ENCODE measurements around the gene LIMD2.

LIMD2 gene

GRCh38 chr17:63679214-63679613 lies 20.7 kb downstream of the LIMD2 start:
- DNase-seq = no peak

DNA sequence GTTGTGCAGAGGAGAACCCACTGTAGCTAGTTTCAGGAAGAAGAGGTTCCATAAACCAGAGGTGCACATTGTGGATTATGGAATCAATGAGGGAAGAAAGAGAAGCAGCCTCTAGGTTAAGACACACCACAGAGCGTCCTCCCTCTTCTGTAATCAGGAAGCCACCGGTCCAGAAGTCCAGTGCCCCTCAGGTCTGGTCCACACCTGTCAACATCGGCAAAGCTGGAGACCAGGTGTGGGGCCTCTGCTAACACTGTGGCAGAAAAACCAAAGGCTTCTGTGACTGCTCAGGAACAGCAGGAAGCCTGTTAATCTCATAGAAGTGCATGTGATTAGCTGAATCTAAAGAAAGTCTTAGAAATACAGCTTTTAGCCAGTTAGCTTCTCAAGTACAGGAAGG lies 23.3 kb downstream of the LIMD2 start:
- no peak for DNase-seq

- no peak for DNase-seq
Observed at GRCh38 chr17:63675607-63676546, 24.0 kb downstream of the LIMD2 start.

DNA sequence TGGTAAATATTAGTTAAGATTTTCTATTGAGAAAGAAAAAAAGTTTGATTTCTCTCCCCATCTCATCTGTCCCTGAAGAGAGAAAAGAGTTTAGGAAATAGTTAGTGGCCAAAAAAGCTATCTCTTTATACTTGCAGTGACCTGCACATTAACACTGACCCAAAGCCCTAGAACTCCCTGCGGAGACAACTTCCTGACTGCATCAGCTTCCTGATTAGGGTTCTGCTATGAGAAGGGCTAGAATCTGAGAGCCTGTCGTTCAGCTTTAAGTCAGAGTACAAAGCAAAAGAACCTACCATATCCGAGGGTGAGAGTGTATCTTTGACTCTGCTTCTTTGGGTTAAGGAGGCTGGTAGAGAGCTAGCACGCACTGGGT lies 24.7 kb downstream of the LIMD2 start:
- no peak for DNase-seq

DNA sequence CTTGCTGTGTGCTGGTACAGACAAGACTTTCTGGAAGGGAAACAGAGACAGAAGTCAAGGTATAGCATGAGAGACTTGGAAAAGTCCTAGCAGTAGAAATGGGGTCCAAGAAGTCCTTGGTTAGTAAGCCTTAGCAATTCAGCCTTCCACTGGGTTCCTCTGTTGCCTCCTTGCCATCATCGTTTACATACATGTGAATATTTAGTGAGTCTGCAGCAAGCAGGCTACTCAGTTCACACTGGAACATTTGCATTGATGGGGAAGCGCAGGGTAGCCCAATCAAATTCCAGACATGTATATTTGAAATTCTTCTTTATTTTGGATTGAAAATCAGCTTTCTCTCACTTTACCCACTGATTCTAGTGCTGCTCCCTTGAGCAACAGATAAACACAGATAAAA lies 27.1 kb downstream of the LIMD2 start:
- no peak for DNase-seq

GRCh38 chr17:63665527-63666214 lies 34.3 kb downstream of the LIMD2 start:
- peak in 1 of 2 donors; percentile 38 for DNase-seq

DNA sequence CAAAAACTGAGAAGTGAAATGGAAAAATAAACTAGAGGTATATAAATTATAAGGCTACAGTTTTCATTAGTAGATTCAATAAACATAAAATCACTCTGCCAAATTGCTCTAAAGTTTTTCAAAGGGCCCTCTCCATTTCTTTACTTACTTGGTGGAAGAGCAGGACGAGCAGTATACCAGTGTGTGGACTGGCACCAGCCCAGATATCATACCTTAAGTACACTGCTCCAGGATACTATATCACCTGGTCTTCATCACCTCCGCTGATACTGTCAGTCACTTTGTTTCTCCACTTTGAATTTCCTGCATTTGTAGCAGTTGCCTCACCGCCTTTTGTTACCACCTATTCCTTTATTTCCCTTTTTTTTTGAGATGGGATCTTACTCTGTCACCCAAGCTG lies 40.1 kb downstream of the LIMD2 start:
- no peak for DNase-seq

DNA sequence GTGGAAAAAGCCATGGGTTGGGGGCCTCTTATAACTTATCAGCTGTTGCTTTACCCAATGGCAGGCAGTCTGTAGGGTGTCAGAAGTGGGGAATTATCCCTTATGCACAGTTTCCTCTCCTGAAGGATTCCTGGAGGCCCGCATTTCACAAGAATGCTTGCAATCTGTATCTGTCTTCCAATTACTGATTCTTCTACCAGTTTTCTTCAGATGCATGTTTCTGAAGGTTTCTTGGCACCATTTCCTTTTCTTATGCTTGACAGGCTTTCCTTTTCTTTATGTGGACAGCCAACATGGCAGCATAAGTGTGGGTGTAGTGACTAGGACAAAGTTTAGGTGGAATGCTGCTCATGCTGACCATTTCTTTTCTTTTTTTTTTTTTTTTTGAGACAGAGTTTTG lies 41.6 kb downstream of the LIMD2 start:
- DNase-seq = no peak

DNA sequence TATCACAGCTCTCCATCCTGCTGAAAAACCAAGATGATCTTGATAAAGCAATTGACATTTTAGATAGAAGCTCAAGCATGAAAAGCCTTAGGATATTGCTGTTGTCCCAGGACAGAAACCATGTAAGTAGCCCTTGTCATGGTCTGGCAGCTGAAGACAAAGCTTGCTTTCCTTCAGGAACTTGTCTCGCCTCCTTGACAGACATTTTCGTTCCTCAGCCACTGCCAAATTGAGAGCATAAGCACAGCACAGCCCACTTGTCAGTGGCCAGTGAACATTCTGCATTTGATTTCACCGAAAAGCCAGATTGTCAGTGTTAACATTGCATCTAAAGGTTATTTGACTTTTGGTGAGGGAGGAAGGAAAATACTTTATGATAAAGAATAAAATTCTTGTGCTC lies 42.1 kb downstream of the LIMD2 start:
- DNase-seq = no peak

DNA sequence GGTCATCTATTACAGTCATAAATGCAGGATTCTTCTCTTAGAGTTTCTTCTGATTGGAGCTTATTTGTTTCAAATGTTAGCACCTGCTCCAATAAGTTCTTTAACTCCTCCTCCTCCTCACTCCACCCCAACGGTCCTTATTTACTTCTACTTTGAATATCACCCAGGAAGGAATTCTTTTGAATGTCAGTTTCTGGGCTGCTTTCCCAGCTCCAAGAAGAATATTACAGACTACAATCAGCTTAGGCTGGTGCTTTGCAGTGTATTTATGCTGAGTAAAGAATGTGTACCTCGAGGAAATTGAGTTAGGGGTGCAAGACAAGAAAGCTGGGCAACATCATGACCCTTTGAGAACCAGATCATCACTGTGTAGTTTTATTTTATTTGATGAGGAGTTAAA lies 46.9 kb downstream of the LIMD2 start:
- DNase-seq = no peak

GRCh38 chr17:63652106-63652505 lies 47.8 kb downstream of the LIMD2 start:
- no peak for DNase-seq

DNA sequence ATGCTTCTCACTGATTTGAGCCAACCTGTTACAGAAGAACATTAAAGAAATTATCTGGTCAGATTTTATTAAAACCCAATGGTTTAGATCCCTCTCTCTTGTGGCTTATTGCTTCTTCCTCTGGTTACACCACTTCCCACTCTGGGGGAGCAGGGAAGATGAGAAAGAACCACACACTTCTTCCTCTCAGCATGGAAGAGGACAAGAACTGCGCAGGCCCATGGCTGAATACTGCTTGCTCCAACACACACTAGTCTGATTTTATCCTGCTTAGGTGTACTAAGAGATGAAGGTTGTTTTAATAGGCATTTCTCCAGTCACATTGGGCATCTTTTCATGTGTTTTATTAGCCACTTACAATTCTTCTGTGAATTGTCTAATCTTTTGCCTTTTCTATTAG lies 50.1 kb downstream of the LIMD2 start:
- DNase-seq = no peak

- no peak for DNase-seq
Observed at GRCh38 chr17:63647936-63648335, 52.0 kb downstream of the LIMD2 start.

DNA sequence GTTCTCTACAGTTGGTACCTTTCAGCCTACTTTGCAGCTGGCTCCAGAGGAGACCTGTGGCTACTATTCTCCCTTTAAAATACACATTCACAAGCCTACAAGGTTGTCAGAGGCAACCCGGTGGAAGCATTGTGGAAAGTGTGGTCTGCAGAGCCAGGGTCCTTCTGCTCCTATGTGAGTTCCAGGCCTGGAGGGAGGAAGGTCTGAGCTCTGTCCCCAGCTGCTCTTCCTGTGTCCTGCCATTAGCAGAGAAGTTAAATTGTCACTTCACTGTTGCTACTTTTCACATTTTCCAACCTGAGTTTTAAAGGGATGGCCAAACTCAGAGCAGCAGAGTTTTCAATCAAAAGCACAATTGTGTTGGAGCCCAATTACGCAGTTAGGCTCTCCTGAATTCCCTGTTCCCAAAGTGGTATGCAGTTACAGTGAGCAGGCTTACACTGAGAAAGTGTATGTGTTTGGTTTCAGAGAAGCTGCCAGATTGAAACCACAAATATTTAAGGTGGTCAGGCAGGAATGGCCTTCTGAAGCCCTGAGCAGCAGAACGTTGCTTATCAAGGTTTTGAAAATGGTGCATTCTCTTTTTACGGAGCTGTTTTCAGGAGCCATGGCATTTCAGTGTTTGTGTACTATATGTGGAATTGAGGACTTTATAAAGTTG lies 52.7 kb downstream of the LIMD2 start:
- DNase-seq = no peak

- DNase-seq = no peak
Observed at GRCh38 chr17:63646488-63646806, 53.5 kb downstream of the LIMD2 start.
